Femur (tissue), 1 donor: ENCODE measurements around the gene THOC2.
A peak's percentile ranks its signal among the peaks of the same experiment; 100 is the strongest.
"Not testable (repeated sequence)": the region's sequence is repeated elsewhere in the genome, so short reads cannot be mapped to it uniquely, and the experiment has no call there.

Experiments used
- DNase-seq: peaks from one replicate; pipeline ENCODE4 v3.0.0-alpha.2; 2017

THOC2 gene, protein sequence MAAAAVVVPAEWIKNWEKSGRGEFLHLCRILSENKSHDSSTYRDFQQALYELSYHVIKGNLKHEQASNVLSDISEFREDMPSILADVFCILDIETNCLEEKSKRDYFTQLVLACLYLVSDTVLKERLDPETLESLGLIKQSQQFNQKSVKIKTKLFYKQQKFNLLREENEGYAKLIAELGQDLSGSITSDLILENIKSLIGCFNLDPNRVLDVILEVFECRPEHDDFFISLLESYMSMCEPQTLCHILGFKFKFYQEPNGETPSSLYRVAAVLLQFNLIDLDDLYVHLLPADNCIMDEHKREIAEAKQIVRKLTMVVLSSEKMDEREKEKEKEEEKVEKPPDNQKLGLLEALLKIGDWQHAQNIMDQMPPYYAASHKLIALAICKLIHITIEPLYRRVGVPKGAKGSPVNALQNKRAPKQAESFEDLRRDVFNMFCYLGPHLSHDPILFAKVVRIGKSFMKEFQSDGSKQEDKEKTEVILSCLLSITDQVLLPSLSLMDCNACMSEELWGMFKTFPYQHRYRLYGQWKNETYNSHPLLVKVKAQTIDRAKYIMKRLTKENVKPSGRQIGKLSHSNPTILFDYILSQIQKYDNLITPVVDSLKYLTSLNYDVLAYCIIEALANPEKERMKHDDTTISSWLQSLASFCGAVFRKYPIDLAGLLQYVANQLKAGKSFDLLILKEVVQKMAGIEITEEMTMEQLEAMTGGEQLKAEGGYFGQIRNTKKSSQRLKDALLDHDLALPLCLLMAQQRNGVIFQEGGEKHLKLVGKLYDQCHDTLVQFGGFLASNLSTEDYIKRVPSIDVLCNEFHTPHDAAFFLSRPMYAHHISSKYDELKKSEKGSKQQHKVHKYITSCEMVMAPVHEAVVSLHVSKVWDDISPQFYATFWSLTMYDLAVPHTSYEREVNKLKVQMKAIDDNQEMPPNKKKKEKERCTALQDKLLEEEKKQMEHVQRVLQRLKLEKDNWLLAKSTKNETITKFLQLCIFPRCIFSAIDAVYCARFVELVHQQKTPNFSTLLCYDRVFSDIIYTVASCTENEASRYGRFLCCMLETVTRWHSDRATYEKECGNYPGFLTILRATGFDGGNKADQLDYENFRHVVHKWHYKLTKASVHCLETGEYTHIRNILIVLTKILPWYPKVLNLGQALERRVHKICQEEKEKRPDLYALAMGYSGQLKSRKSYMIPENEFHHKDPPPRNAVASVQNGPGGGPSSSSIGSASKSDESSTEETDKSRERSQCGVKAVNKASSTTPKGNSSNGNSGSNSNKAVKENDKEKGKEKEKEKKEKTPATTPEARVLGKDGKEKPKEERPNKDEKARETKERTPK (N-terminal part only)

GRCh38 chrX:123732670-123733363 lies at the start of gene THOC2:
Gene THOC2 (minus strand): TSS chrX:123733052. CDS start chrX:123733022, 30 bp downstream.
- peak; percentile 93 for DNase-seq

DNA sequence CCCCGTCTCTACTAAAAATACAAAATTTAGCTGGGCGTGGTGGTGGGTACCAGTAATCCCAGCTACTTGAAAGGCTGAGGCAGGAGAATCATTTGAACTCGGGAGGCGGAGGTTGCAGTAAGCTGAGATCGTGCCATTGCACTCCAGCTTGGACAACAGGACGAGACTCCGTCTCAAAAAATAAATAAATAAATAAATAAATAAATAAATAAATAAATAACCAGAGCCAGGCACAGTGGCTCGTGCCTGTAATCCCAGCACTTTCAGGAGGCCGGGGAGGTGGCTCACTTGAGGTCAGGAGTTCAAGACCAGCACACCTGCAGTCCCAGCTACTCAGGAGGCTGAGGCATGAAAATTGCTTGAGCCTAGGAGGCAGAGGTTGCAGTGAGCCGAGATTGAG lies 48.9 kb upstream of the THOC2 start:
- not testable (repeated sequence) for DNase-seq

DNA sequence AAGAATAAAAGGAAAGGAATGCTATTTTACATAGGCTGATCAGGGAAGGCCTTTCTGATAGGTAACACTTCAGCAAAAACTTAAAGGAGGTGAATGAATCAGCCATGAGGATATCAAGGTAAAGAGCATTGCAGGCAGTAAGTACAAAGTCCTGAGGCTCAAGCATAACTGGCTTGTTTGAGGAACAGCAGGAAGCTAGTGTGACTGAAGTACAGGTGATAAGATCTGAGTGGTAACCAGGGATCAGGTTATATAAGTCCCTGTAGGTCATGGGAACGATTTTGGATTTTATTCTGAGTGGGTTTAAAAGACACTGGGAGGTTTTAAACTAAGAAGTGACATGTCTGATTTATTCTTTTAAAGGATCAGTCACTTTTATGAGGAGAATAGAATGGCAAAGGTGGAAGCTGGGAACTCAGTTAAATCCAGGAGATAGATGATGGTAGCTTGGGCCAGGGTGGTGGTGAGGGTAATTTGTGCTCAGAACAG lies 47.1 kb upstream of the THOC2 start:
- DNase-seq: no peak

DNA sequence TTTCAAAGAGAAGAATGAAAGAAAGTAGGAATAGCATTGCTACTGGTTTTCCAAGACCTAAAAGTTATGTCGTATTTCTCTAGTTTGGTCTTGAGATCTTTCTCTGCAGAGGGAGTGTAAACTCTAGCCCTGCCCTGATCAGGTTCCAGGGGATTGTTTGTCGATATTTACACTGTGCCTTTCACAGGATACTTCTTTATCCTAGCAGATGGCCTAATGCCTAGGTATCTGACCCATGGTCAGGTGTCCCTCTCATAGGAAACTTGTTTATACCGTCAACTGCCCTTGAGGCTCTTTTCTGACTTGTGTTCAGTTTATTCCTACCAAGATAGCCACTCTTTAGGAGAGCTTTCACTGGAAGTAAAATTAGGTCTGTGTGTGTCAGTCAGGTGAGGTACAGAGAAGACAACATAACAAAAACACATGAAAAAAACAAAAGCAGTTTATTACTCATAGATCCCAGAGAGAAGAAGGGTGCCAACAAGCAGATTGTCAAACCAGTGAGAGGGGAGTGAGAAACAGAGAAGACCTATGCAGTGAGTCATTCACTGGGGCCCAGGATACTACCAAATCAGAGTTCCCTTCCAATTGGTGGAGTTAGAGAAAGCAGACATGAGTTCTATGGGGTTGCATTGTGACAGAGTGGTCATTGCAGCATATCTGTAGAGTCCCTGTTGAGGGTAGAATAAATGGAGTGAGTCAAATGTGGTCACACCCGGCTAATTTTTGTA lies 40.6 kb upstream of the THOC2 start:
- no peak for DNase-seq

GRCh38 chrX:123771449-123772064 lies 38.7 kb upstream of the THOC2 start:
- no peak for DNase-seq

- DNase-seq: peak; percentile 91
These were observed 32.4 kb upstream of the THOC2 start for GRCh38 chrX:123764967-123765871.

DNA sequence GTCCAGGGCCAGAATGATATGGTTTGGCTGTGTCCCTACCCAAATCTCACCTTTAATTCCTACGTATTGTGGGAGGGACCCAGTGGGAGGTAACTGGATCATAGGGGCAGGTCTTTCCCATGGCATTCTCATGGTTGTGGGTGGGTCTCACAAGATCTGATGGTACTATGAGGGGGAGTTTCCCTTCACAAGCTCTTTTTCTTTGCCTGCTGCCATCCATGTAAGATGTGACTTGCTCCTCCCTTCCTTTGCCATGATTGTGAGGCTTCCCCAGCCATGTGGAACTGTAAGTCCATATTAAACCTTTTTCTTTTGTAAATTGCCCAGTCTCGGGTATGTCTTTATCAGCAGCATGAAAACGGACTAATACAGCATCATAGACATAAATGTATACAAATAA lies 27.0 kb upstream of the THOC2 start:
- DNase-seq: not testable (repeated sequence)

DNA sequence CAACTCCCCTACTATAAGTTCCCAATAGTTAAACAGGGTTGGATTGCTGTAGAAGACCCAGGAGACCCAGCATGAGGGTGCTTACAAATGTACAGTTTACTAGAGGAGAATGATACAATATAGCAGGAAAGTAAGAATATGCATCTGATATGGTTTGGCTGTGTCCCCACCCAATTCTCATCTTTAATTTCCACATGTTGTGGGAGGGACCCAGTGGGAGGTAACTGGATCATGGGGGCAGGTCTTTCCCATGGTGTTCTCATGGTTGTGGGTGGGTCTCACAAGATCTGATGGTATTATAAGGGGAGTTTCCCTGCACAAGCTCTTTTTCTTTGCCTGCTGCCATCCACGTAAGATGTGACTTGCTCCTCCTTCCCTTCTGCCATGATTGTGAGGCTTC lies 24.9 kb upstream of the THOC2 start:
- not testable (repeated sequence) for DNase-seq

DNA sequence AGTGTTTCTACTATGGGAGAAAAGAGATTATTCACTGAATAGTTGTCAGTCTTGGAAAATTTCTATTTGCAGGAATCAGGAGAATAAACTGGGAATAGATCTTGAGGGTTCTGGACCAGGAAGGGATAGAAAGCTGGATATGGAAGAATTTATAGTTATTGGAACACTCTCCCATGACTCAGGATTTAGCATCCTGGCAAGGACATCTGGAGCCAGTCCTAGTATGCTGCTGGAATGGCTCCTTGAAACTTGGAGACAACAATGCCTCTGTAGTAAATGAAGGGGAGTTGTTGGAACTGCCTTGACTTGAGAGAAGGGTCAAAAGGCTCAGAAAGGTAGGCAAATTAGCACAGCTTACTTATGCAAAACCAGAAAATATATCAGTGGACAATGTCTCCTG lies 23.5 kb upstream of the THOC2 start:
- DNase-seq: peak; percentile 35

DNA sequence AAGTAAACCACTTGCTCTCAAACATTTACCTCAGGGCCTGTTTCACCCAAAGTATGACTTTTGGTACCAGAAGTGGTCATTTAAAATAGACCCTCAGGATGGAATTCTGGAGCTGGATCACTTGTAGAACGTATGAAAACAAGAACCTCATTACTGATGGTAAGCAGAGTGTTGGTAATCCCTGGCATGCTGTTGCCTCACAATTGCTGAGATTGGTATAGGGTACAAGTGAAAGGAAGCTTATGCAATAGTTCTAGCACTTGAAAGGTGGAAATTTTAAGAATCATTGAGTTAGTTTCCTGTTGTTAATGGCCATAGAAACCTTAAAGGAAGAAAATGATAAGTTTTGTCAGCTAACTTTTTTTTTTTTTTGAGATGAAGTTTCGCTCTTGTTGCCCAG lies 22.3 kb upstream of the THOC2 start:
- DNase-seq: no peak

DNA sequence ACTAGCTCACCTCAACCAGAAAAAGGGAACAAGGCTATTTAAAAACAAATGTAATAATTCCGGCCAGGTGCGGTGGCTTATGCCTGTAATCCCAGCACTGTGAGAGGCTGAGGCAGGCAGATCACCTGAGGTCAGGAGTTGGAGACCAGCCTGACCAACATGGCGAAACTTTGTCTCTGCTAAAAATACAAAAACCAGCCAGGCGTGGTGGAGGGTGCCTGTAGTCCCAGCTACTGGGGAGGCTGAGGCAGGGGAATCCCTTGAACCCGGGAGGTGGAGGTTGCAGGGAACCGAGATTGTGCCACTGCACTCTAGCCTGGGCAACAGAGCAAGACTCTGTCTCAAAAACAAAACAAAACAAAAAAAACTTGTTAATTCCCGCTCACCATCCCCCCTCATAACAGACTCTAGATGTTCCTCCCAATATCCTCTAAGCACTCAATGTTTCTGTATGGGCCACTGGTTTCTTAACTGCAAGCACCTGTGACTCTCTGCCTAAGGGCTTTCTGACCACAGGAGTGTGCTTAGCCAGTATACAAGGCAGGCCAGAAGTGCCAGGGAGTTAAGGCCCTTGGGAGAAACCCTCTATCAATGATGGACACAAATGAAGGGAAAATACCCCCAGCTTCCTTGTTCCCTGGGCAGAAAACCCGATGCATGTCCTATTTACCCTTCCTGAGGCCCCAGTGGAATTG lies 21.0 kb upstream of the THOC2 start:
- DNase-seq: no peak

- DNase-seq: no peak
These were observed 16.8 kb upstream of the THOC2 start for GRCh38 chrX:123749643-123750042.

DNA sequence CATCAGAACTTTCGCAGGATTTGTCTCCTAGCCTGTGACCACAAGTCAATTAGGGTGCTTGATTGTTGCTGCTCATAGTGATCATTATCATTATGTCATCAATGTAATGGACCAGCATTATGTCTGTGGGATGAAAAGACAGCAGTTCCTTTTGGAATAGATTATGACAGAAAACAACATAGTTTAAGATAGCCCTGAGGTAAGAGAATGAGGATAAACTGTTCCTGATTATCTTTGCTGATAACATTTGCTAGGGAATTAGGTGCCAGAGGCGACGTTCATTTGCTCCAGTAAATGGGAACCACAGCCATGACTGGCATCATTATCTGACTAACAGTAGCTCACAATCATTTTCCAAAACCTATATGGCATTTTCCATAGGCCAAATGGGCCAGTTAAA lies 12.7 kb upstream of the THOC2 start:
- no peak for DNase-seq

- DNase-seq: no peak
These were observed 10.5 kb upstream of the THOC2 start for GRCh38 chrX:123743312-123743711.

DNA sequence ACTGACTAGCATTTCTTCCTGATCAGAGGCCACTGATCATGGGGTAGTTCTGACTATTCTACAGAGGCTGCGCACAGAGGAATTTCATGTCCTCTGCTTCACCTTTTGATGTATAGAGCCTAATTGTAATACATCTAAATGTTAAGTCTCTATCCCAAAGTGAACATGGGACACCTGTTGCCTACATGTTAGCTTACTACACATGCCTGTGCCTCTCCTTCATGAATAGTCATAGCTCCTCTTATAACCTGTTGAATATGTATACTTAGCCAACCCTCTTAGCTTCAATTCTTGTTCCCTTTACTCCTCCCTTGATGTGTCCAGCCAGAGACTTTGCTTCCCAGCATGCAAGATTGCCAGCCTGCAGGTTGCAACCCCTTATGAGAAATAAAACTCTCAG lies 9.6 kb upstream of the THOC2 start:
- no peak for DNase-seq

GRCh38 chrX:123740536-123740935 lies 7.7 kb upstream of the THOC2 start:
- DNase-seq: no peak

DNA sequence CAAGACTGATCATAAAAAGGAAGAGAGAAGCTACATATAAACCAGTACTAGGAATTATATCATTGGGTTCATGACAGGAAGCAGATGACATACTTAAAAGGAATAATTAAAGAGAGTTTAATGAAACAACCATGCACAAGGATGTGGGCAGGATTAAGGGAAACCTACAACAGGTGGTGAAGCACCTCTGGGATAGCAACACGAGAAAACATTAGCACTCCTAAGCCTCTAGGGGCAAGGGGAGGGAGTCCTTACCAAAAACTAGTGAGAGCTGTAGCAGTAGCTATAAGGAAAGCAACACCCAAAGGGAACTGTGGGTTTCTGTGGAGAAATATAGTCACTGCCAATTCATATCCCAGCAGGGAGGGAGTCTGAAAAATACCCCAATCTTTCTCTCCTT lies 7.2 kb upstream of the THOC2 start:
- DNase-seq: no peak

DNA sequence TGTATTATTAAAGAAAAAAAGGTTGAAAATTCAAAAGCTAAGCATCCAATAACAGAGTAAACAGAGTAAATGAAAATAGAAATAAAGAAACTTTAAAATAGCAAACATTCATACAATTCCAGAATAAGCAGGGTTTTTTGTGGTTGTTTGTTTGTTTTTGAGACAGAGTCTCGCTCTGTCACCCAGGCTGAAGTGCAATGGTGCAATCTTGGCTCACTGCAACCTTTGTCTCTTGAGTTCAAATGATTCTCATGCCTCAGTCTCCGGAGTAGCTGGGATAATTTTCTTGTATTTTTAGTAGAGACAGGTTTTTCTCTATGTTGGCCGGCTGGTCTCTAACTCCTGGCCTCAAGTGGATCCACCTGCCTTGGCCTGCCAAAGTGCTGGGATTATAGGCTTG lies 6.6 kb upstream of the THOC2 start:
- DNase-seq: no peak

DNA sequence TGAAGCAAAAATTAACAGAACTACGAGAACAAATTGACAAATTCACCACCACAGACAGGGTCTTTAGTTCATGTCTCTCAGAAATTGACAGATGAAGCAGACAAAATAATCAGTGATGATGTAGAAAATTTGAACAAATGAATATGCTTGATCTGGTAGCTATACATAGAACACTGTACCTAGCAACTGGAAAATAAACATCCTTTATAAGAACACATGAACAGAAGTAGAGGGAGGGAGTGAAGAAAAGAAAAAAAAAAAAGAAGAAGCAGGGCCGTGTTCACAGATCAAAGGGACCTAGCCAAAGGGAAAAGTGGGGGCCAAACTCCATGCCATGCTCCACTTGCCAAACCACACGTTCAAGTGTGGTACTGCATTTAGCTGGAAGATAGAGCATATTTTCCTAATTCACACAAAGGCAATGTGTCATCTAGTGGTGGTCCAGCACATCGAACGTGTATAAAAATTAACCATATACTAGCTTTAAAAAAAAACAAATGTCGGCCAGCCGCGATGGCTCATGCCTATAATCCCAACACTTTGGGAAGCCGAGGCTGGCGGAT lies 5.6 kb upstream of the THOC2 start:
- no peak for DNase-seq
